BLaER1 (cell line): Measurements from ENCODE around the gene RTP5.

Experiments
- H3K27ac ChIP-seq: shearing (Covaris generic); formaldehyde crosslinking; 2 replicates; pipeline ENCODE4 v1.8.1; 2022
- H3K27me3 ChIP-seq: shearing (Covaris generic); formaldehyde crosslinking; 2 replicates; pipeline ENCODE4 v1.8.1; 2022
- H3K36me3 ChIP-seq: shearing (Covaris generic); formaldehyde crosslinking; 2 replicates; pipeline ENCODE4 v1.8.1; 2022
- H3K4me1 ChIP-seq: shearing (Covaris generic); formaldehyde crosslinking; 2 replicates; pipeline ENCODE4 v1.8.1; 2022
- H3K4me2 ChIP-seq: shearing (Covaris generic); formaldehyde crosslinking; 2 replicates; pipeline ENCODE4 v1.8.1; 2022
- H3K4me3 ChIP-seq: shearing (Covaris generic); formaldehyde crosslinking; 2 replicates; pipeline ENCODE4 v1.8.1; 2022
- H3K9ac ChIP-seq: shearing (Covaris generic); formaldehyde crosslinking; 2 replicates; pipeline ENCODE4 v1.8.1; 2022
- H3K9me3 ChIP-seq: shearing (Covaris generic); formaldehyde crosslinking; 2 replicates; pipeline ENCODE4 v1.8.1; 2022
- H4K20me1 ChIP-seq: shearing (Covaris generic); formaldehyde crosslinking; 2 replicates; pipeline ENCODE4 v1.8.1; 2022
- Cebpa-rat ChIP-seq: shearing (Covaris generic); IDR thresholded peaks from 2 replicates; pipeline ENCODE4 v1.8.1; 2022

The RTP5 gene

GRCh38 chr2:241877197-241877685 is 7.7 kb downstream of the RTP5 start:
- peaks cover 21% of the 10 kb centered on the region for H3K9me3 ChIP-seq
- H4K20me1 ChIP-seq = no peaks in the 10 kb centered on the region
- no peak overlapping the region for H3K4me3 ChIP-seq
- peak overlapping the region; percentile 41; the same call in 1 of the 2 replicates for H3K27ac ChIP-seq
- TF ChIP-seq Cebpa-rat = no peak
- H3K4me1 ChIP-seq = peaks cover 69% of the 10 kb centered on the region
- no peaks in the 10 kb centered on the region for H3K36me3 ChIP-seq
- H3K4me2 ChIP-seq = peak overlapping the region; percentile 30; the same call in 1 of the 2 replicates
- no peak overlapping the region for H3K9ac ChIP-seq
- H3K27me3 ChIP-seq = no peaks in the 10 kb centered on the region

GRCh38 chr2:241877989-241878970 is 8.8 kb downstream of the RTP5 start:
- H3K27ac ChIP-seq = no peak overlapping the region
- TF ChIP-seq Cebpa-rat = no peak
- H3K36me3 ChIP-seq = no peaks in the 10 kb centered on the region
- H4K20me1 ChIP-seq = no peaks in the 10 kb centered on the region
- H3K4me2 ChIP-seq = peak overlapping the region; percentile 96
- H3K4me1 ChIP-seq = peaks cover 68% of the 10 kb centered on the region
- no peaks in the 10 kb centered on the region for H3K27me3 ChIP-seq
- no peak overlapping the region for H3K4me3 ChIP-seq
- H3K9me3 ChIP-seq = peaks cover 21% of the 10 kb centered on the region
- H3K9ac ChIP-seq = no peak overlapping the region

- Histone ChIP-seq H3K27me3 (no peaks in the 10 kb centered on the region), H3K4me1 (peaks cover 71% of the 10 kb centered on the region), H3K4me3 (no peak overlapping the region), H3K36me3 (peaks cover 4% of the 10 kb centered on the region; the same call in 1 of the 2 replicates), H3K27ac (peak overlapping the region; percentile 86), H3K9me3 (peaks cover 13% of the 10 kb centered on the region), H4K20me1 (no peaks in the 10 kb centered on the region), H3K9ac (peak overlapping the region; percentile 70), H3K4me2 (peak overlapping the region; percentile 96)
- no peak for TF ChIP-seq Cebpa-rat
Observed at GRCh38 chr2:241879326-241879725, 9.8 kb downstream of the RTP5 start.

- Histone ChIP-seq H3K36me3 (peaks cover 15% of the 10 kb centered on the region), H3K9me3 (peaks cover 2% of the 10 kb centered on the region), H3K4me3 (peak overlapping the region; percentile 71), H4K20me1 (peaks cover 2% of the 10 kb centered on the region), H3K9ac (peak overlapping the region; percentile 70), H3K27me3 (no peaks in the 10 kb centered on the region), H3K27ac (peak overlapping the region; percentile 86), H3K4me1 (peaks cover 77% of the 10 kb centered on the region), H3K4me2 (peak overlapping the region; percentile 96)
- TF ChIP-seq Cebpa-rat = no peak
Observed at GRCh38 chr2:241880311-241881073, 11.0 kb downstream of the RTP5 start.

- Histone ChIP-seq H3K4me3 (peak overlapping the region; percentile 73), H4K20me1 (peaks cover 19% of the 10 kb centered on the region), H3K9ac (peak overlapping the region; percentile 96), H3K9me3 (peaks cover 2% of the 10 kb centered on the region; the same call in 1 of the 2 replicates), H3K4me2 (peak overlapping the region; percentile 98), H3K36me3 (peaks cover 22% of the 10 kb centered on the region), H3K4me1 (peaks cover 82% of the 10 kb centered on the region), H3K27ac (peak overlapping the region; percentile 99), H3K27me3 (no peaks in the 10 kb centered on the region)
- no peak for TF ChIP-seq Cebpa-rat
Observed at GRCh38 chr2:241882091-241882625, 12.6 kb downstream of the RTP5 start.

- H3K9me3 ChIP-seq = peaks cover 11% of the 10 kb centered on the region
- peak overlapping the region; percentile 73 for H3K4me3 ChIP-seq
- peaks cover 34% of the 10 kb centered on the region for H4K20me1 ChIP-seq
- H3K9ac ChIP-seq = peak overlapping the region; percentile 64
- no peak for TF ChIP-seq Cebpa-rat
- H3K27ac ChIP-seq = peak overlapping the region; percentile 99
- peak overlapping the region; percentile 98 for H3K4me2 ChIP-seq
- H3K36me3 ChIP-seq = peaks cover 37% of the 10 kb centered on the region
- no peaks in the 10 kb centered on the region for H3K27me3 ChIP-seq
- H3K4me1 ChIP-seq = peaks cover 85% of the 10 kb centered on the region
Observed at GRCh38 chr2:241884951-241885290, 15.4 kb downstream of the RTP5 start.

GRCh38 chr2:241885291-241885945 is 15.9 kb downstream of the RTP5 start:
- Histone ChIP-seq H3K4me3 (peak overlapping the region; percentile 73), H3K4me1 (peaks cover 85% of the 10 kb centered on the region), H3K9ac (peak overlapping the region; percentile 64), H3K4me2 (peak overlapping the region; percentile 98), H3K9me3 (peaks cover 11% of the 10 kb centered on the region), H3K36me3 (peaks cover 42% of the 10 kb centered on the region), H4K20me1 (peaks cover 39% of the 10 kb centered on the region), H3K27me3 (no peaks in the 10 kb centered on the region), H3K27ac (peak overlapping the region; percentile 99)
- TF ChIP-seq Cebpa-rat = no peak

- Histone ChIP-seq H4K20me1 (peaks cover 46% of the 10 kb centered on the region), H3K9ac (peak overlapping the region; percentile 64), H3K4me2 (peak overlapping the region; percentile 98), H3K36me3 (peaks cover 48% of the 10 kb centered on the region), H3K9me3 (peaks cover 11% of the 10 kb centered on the region), H3K27ac (peak overlapping the region; percentile 99), H3K4me3 (peak overlapping the region; percentile 73), H3K27me3 (no peaks in the 10 kb centered on the region), H3K4me1 (peaks cover 85% of the 10 kb centered on the region)
- TF ChIP-seq Cebpa-rat = no peak
Observed at GRCh38 chr2:241885946-241886643, 16.6 kb downstream of the RTP5 start.
